Measurements from ENCODE around the gene LIX1L. TPM values are rescaled to one million over a fixed set of nuclear protein-coding genes. Genes with fewer than 3 reads are reported as not detected.

Gene LIX1L
- total and polyA plus RNA-seq, 2 of the 13 experiments (the other 11 are each of a cell fraction or from before 2014, with no cell fraction given), result 8.1 to 24.9 TPM

GRCh38 chr1:145991735-145992412, 34.1 kb upstream of the LIX1L start (continued):
- TF ChIP-seq SNAPC4 (CRISPR knock-in tag; IDR thresholded peaks at IDR 0.05), result no peak
- no peak for TF ChIP-seq AKAP8 (CRISPR knock-in tag; IDR thresholded peaks at IDR 0.05)
- no peak for TF ChIP-seq ZNF296 (CRISPR knock-in tag; conservative IDR thresholded peaks at IDR 0.05)
- no peak for TF ChIP-seq ZNF841 (CRISPR knock-in tag; IDR thresholded peaks at IDR 0.05; ENCODE audit: borderline replicate concordance)
- peak; percentile 79 for TF ChIP-seq ZC3H13 (CRISPR knock-in tag; IDR thresholded peaks at IDR 0.05)
- no peak for TF ChIP-seq KDM5A (IDR thresholded peaks at IDR 0.05; ENCODE audit: borderline replicate concordance, low read length)
- no peak for TF ChIP-seq BCL3 (CRISPR knock-in tag; IDR thresholded peaks at IDR 0.05)
- no peak for TF ChIP-seq LRRFIP1 (CRISPR knock-in tag; conservative IDR thresholded peaks at IDR 0.05)
- no peak for TF ChIP-seq HDAC6 (IDR thresholded peaks at IDR 0.05; ENCODE audit: low read depth, low read length)
- TF ChIP-seq ZNF687 (CRISPR knock-in tag; IDR thresholded peaks at IDR 0.05), result no peak
- TF ChIP-seq FOXM1 (CRISPR knock-in tag; IDR thresholded peaks at IDR 0.05), result no peak

Data from HepG2 (cell line).